ENCODE measurements around the gene SLC1A1. TPM values are rescaled to one million over a fixed set of nuclear protein-coding genes. Genes with fewer than 3 reads are reported as not detected.

SLC1A1 gene
- total RNA-seq, 1 experiment from 2014 or later, result 8.5 TPM

GRCh38 chr9:4494332-4494731, 4.1 kb downstream of the SLC1A1 start:
- no peaks in the 10 kb centered on the region for H3K9me3 Mint-ChIP-seq
- no peak for TF ChIP-seq GRHL2 (CRISPR knock-in tag; IDR thresholded peaks at IDR 0.05; ENCODE audit: insufficient replicate concordance, severe bottlenecking)
- no peak for TF ChIP-seq IRF1 (CRISPR knock-in tag; IDR thresholded peaks at IDR 0.05)
- TF ChIP-seq ZSCAN18 (CRISPR knock-in tag; IDR thresholded peaks at IDR 0.05), result no peak
- TF ChIP-seq FOXP4 (CRISPR knock-in tag; IDR thresholded peaks at IDR 0.05), result no peak
- no peak for TF ChIP-seq E2F5 (CRISPR knock-in tag; IDR thresholded peaks at IDR 0.05)
- peaks cover 37% of the 10 kb centered on the region for H3K4me1 Mint-ChIP-seq
- DNase-seq (ENCODE audit: low spot score), result no peak
- no peak overlapping the region for H3K4me3 Mint-ChIP-seq
- CTCF ChIA-PET, result interaction anchor here (0.9 kb wide), 1 partner anchor 54 kb away, joined by 5 read pairs; no protein-coding TSS in a partner anchor
- H3K27me3 Mint-ChIP-seq (ENCODE audit: low read depth), result peaks cover 19% of the 10 kb centered on the region
- H3K36me3 Mint-ChIP-seq, result no peaks in the 10 kb centered on the region
- no peak for ATAC-seq
- H3K27ac Mint-ChIP-seq, result no peak overlapping the region
- POLR2A ChIA-PET, result no interaction called here

- ATAC-seq, result no peak
- Mint-ChIP-seq H3K4me3 (no peak overlapping the region), H3K36me3 (no peaks in the 10 kb centered on the region), H3K4me1 (peaks cover 34% of the 10 kb centered on the region), H3K27ac (no peak overlapping the region), H3K9me3 (no peaks in the 10 kb centered on the region), H3K27me3 (ENCODE audit: low read depth) (peaks cover 14% of the 10 kb centered on the region)
- DNase-seq (ENCODE audit: low spot score), result no peak
- TF ChIP-seq STAT6 (CRISPR knock-in tag; conservative IDR thresholded peaks at IDR 0.05; ENCODE audit: low read depth) (no peak), NFYB (CRISPR knock-in tag; conservative IDR thresholded peaks at IDR 0.05; ENCODE audit: low read depth) (no peak)
- ChIA-PET CTCF (interaction anchor here (0.9 kb wide), 1 partner anchor 54 kb away, joined by 5 read pairs; no protein-coding TSS in a partner anchor), POLR2A (no interaction called here)
These were observed 4.5 kb downstream of the SLC1A1 start for GRCh38 chr9:4494806-4495205.

- ATAC-seq (no peak), DNase-seq (ENCODE audit: low spot score) (no peak)
- peaks cover 11% of the 10 kb centered on the region for H3K27me3 Mint-ChIP-seq (ENCODE audit: low read depth)
- 0 out of 2 replicates have a peak overlapping the region, but pooled peaks have one; percentile 24 for H3K27ac Mint-ChIP-seq
- H3K4me1 Mint-ChIP-seq, result peaks cover 34% of the 10 kb centered on the region
- H3K9me3 Mint-ChIP-seq, result no peaks in the 10 kb centered on the region
- ChIA-PET POLR2A (no interaction called here), CTCF (no interaction called here)
- no peaks in the 10 kb centered on the region for H3K36me3 Mint-ChIP-seq
- no peak overlapping the region for H3K4me3 Mint-ChIP-seq
- no peak for TF ChIP-seq NR3C1 (CRISPR knock-in tag; conservative IDR thresholded peaks at IDR 0.05; ENCODE audit: low read depth)
- TF ChIP-seq ARID4B (CRISPR knock-in tag; IDR thresholded peaks at IDR 0.05; ENCODE audit: borderline replicate concordance), result no peak
- no peak for TF ChIP-seq NR1H2 (CRISPR knock-in tag; IDR thresholded peaks at IDR 0.05)
- TF ChIP-seq NR2C2 (CRISPR knock-in tag; IDR thresholded peaks at IDR 0.05), result no peak
- no peak for TF ChIP-seq SMAD3 (CRISPR knock-in tag; IDR thresholded peaks at IDR 0.05; ENCODE audit: borderline replicate concordance)
- no peak for TF ChIP-seq HMGA2 (CRISPR knock-in tag; IDR thresholded peaks at IDR 0.05)
- TF ChIP-seq NFYB (CRISPR knock-in tag; conservative IDR thresholded peaks at IDR 0.05; ENCODE audit: low read depth), result no peak
- no peak for TF ChIP-seq NFE2L1 (CRISPR knock-in tag; IDR thresholded peaks at IDR 0.05)
- no peak for TF ChIP-seq ZNF512 (CRISPR knock-in tag; IDR thresholded peaks at IDR 0.05; ENCODE audit: borderline replicate concordance)
- no peak for TF ChIP-seq RELA (CRISPR knock-in tag; IDR thresholded peaks at IDR 0.05; ENCODE audit: borderline replicate concordance)
- TF ChIP-seq SMAD4 (CRISPR knock-in tag; IDR thresholded peaks at IDR 0.05), result no peak
These were observed 5.3 kb downstream of the SLC1A1 start for GRCh38 chr9:4495537-4495936.
